Measurements from ENCODE around the gene SLC44A4. TPM values are rescaled to one million over a fixed set of nuclear protein-coding genes. Genes with fewer than 3 reads are reported as not detected.

SLC44A4 gene
- total RNA-seq, 1 donor from 2014 or later = not detected

DNA sequence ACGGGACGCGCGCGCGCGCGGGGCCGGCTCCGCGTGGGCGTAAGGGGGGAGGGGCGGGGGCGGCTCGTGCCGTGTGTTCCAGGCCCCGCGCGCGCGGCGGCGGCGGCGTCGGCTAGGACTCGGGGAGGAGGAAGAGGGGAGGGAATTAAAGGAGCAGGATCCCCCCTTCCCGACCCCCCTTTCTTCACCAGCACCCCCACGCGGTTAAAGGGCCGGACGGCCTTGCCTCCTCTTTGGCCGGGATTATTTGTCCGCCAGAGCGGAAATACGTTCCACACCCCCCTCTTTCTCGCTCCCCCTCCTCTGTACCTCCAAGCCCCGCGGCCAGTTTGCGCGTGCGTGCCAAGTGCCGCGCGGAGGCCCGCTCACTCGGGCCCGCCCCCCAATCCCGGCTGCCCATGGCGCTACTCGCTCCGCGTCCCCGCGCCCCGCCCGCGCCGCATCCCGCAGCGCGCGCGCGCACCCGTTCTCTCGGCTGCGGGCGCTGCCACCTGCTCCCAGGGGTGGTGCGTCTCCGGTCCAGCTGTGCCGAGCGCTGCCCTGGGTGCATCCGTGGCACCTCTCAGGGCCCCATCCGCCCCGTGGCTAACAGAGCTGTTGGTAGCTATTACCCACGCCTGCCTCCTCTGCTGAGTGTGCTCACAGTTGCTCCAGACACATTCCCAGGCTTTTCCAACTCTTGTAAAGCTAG is 23.3 kb upstream of the SLC44A4 start, which contains the start of gene ZBTB12:
Gene ZBTB12, minus strand, starts transcription at position 134 of the 691 bp plus-strand sequence. CDS start 781 bp downstream, outside the sequence.
- intact Hi-C loops (cut with micrococcal nuclease) = no loop called here
- DNase-seq = peak; percentile 95
- peak; percentile 83 for ATAC-seq

DNA sequence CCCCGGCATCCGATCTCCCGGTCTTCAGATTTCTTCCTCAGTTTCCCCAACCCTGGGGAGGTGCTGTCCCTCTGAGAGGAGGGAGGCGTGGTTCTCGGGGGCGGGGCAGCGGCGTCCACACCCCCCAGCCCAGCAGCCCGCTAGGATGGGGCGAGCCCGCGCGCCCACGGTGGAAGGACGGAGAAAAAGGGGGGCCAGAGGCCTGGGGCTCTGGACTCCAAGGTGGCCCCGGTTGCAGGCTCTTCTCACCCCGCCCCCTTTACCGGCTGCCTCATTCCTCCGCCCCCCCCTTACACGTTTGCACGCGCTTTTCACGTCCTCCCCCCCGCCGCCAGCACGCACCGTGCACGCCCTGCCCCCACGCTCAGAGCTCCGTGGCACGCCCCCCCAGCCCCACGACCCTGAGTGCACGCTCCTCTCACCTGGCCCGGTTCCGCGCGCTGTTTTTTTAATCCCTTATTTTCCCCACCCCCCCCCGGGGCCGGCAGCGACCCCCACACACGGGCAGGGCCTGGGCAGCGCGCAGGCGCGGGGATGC is 22.7 kb upstream of the SLC44A4 start:
- peak; percentile 76 for DNase-seq
- peak; percentile 32 for ATAC-seq
- intact Hi-C loops (cut with micrococcal nuclease) = no loop called here

DNA sequence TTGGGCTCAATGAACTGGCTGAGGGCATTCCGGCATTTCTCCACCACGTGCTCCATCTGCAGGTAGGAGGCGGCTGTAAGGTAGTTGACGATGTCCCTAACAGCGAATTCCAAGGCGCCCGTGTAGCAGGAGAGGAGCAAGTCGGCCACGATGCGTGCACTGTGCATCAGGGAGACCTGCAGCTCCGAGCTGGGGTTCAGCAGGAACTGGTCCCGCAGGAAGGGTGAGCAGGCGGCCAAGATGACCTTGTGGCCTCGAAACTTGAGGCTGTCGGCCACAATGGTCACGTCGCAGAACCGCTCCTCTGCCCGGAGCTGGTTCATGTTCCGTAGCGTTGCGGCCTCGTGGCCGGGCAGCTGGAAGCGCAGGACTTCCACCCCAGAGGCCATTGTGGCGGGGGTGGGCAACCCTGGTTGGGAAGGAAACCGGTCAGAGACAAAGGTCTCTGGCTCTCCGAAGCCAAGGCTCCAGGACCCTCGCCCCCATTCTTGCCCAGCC is 22.2 kb upstream of the SLC44A4 start:
- DNase-seq = peak; percentile 46
- intact Hi-C loops (cut with micrococcal nuclease) = no loop called here
- ATAC-seq = no peak

DNA sequence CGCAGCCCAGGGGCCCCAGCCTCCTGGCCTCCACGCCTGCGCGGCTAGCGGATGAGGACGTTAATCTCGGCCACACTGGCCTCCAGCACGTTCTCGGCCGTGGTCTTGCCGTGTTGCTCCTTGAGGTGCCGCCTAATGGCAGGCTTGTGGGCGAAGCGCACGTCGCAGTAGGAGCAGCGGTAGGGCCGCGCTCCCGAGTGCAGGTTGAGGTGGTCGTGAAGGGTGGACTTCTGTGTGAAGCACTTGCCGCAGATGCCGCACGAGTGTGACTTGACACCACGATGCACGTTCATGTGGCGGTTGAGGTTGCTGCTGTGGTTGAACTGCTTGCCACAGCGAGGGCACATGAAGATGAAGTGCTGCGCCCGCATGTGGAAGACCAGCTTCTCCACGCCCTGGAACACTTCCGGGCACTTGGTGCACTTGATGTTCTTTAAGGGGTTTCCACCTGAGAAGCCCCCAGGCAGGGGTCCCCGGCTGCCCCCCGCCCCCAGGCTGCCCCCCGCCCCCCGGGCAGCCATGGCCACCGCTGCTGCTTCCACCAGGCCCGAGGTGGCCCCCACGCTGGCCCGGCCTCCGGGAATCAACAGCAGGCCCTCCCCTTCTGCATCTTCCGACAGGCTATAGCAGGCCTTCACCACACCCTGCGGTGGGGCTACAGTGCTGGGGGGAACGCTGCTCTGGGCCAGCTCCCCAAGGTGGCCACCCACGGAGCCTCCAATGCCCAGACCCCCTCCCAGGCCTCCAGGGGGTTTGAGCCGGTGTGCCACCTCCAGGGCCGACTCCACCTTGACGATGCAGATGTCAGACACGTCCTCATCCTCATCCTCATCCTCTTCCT is 21.3 kb upstream of the SLC44A4 start:
- intact Hi-C loops (cut with micrococcal nuclease) = no loop called here
- no peak for ATAC-seq
- no peak for DNase-seq

DNA sequence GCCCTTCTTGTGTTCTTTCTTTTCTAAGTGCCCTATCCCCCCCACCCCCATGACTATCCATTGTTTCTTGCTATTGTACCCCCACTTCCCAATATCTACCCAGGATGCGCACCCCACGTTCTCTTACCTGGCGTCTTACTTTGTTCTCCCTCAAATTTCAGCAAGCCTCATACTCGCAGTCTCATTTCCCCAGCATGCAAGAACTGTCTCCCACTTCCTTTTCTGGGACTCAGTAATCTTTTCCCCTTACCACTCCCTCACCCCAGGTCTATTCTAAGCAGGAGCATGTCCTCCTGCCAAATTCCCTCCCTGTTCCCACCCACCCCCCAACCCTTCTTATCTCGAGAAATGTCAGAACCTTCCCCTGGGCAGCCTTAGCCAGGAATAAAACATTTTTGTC is 20.4 kb upstream of the SLC44A4 start:
- ATAC-seq (no peak), DNase-seq (no peak)
- intact Hi-C loops (cut with micrococcal nuclease) = no loop called here

DNA sequence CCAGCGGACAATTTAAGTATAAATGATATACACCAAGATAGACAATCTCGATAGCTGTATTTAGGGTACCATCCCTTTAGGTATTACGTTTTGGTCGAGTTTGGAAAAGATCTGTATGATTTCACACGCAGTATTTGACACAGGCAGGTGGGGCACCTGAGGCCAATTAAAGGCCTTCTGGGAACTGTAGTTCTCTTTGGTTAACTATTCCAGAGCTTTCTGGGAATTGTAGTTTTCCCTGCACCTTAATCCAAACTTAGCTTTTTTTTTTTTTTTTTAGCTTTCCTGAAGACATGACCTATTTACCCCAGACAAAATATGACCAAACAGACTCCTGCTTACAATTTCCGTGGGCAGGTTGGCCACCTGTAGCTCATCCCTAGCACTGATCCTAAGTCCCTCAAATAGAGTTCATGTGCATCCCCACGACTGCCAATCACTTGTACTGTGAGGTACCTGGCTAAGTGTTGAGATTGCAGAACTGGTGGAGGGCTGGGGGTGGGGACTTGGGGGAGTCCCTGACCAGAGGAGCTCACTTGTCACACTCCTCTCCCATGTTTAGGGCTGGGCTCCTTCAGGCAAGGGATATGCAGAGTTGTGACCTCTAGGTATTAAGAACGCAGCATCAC is 19.7 kb upstream of the SLC44A4 start:
- ATAC-seq = peak; percentile 29
- intact Hi-C loops (cut with micrococcal nuclease) = no loop called here
- no peak for DNase-seq

DNA sequence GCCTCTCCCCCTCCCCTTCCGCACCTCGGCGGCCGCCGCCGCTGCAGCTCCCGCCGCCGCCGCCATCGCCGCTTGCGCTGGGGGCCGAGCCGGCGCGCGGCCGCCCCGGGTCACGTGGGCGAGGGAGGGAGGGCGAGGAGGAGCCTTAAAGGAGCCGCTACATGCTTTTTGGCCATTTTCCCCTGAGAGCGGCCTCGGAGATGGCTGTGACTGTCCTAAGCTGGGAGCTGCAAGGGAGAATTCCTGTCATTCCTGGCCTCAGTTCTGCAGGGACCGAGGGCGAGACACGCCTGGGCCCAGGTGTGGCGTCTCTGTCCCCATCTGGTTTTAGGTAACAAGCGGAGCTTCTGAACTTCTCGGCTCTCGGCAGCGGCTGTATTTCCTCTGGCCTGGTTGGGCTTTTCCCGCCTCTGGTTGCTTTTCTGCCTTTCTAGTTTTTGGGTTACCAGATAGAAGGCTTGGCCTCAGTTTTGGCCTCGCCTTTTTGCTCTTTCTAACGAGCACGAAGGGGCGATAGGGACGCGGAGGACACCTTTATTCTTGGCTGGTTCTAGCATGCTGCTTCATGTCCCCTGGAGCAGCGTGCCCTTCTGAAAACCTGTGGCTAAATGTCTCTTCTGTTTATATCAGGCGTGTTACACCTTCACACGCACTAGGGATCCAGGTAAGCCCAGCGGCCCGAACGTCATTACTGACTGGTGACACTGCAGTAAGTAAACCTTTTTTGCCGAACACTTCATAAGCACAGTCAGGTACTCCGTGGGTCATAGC is 19.0 kb upstream of the SLC44A4 start, which contains the start of gene EHMT2:
Gene EHMT2, minus strand, starts transcription at position 87 of the 771 bp plus-strand sequence. Its CDS starts 21 bp downstream, at position 66.
- peak; percentile 66 for ATAC-seq
- DNase-seq = peak; percentile 89
- intact Hi-C loops (cut with micrococcal nuclease) = no loop called here

DNA sequence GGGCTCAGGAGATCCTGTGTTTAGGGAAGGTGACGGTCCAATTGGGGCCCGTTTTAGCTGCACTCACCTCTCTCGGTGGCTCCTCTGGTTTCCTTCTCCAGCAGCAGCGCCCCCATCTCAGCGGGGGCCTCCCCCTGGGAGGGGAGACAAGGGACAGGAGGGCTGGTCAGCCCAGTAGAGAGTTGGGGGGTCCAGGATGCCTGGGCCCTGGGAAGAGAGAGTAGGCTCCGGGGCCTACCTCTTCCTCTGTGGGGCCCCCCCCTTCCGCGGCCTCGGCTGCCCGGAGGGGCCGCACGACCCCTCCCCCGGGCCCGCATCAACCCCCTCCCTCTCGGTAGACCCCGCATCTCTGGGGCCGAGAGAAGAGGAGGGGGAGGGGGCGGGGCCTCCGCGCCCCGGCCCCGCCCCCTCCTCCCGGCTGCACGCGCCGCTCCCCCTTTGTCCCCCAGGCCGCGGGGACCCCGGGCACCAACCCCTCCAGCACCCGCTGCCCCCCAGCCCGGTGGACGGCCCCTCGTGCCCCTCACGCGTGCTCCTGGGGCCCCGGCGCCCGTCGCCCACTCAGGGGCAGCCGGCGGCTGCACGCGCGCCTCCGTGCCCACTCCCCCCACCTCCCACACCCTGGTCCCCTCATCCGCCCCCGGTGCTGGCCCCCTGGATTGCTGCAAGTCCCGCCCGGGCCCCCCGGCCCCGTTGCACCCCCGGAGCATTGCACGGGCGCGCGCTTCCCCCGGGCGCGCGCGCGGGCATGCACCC is 18.2 kb upstream of the SLC44A4 start:
- ATAC-seq = no peak
- DNase-seq = no peak
- intact Hi-C loops (cut with micrococcal nuclease) = no loop called here

DNA sequence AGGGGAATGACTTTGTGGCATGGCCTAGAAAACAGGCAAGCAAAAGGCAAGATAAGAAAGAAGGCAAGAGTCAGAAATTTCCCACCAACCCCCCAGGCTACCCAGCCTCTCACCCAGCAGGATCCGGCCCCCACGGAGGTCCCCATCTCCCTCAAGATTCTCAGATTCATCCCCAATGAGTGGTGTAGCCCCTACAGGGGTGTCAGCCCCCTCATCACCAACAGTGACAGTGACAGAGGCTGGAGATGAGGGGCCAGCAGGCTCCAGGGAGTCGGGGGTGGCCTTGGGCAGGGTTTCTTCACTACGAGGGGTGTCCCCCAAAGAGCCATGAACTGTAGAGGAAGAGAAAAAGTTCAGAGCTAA is 17.7 kb upstream of the SLC44A4 start:
- ATAC-seq (no peak), DNase-seq (no peak)
- intact Hi-C loops (cut with micrococcal nuclease) = no loop called here

DNA sequence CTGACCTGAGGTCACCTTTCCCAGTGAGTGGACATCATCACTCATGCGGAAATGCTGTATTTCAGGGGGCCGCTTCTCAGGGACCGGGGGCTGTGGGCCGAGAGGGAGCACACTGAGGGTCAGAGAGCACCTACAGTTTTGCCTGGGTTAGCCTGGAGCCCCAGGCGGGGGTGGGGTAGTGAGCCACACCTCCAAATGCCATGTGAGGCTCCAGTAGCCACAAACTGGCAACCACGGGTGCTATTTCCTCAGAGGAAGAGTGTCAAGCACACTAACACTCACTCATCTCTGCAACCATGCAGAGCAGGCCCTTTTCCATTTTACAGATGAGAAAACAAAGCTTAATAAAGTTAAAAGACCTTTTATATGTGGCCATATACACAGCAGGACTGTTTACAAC is 14.0 kb upstream of the SLC44A4 start:
- intact Hi-C loops (cut with micrococcal nuclease) = no loop called here
- ATAC-seq = no peak
- DNase-seq = no peak

DNA sequence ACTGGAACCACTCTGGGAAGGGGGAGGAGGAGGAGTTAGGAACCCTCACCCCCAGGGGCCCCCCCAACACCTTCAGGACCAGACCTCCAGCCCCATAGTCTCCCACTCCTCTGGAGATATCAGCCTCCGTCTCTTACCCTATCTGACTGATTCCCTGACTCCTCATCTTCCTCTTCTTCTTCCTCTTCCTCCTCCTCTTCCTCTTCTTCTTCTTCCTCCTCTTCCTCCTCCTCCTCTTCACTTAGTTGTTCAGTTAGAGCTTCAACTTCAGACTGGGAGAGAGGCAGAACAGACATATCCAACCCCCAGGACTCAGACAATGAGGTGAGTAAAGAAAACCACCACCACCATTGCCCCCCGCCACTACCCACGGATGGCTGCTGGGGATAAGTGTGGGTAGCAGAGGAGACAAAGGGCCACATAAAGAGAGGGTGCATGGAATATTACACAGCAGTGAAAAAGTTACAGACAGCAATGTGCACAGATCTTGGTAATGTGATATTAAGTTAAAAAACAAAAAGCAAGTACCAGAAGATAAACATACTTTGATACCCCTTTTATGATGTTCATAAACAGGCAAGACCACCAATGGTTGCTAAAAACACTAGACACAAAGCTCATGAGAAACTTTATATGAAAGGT is 10.7 kb upstream of the SLC44A4 start:
- intact Hi-C loops (cut with micrococcal nuclease) = no loop called here
- ATAC-seq (no peak), DNase-seq (no peak)

DNA sequence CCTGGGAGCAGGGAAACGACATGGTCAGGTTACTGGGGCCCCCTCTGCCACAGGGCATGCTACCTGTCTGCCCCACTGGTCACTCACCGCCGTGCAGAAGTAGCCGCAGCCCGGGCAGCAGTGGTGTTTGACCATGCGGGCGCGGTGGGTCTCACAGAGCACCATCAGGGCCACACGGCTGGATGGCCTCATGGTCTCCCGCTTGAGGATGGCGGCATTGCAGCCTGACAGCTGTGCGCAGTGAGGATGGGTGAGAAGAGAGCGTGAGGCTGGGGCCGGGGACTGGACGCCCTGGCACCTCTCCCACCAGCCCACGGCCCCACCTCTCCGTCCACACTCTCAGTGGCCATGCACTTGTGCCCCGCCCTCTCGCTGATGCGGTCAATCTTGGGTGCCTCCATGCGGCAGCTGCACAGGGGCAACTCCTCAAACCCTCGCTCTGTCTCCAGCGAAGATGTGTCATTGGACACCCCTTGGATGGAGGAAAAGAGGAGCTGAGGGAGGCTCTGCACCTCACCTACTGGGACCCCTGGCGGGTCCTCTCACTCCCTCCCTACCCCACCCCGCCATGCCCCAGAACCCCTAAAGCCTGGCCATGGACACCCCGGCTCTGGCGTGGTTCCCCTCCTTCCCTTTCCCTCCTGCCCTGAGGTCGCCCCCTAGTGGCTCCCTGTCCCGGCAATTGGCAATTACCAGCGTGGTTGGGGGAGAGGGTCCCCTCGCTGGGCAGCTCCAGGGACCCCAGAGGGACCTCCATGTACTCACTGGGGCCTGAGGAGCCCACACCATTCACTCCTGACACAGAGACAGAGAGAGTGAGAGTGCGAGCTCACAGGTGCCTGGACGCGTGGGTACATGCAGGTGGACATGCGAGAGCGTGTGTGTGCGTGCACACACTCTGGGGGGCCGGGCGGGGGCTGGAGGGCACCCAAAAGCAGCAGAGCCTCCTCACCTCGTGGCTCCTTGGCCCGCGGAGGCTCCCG is 9.8 kb upstream of the SLC44A4 start:
- DNase-seq (peak; percentile 64), ATAC-seq (peak; percentile 34)
- intact Hi-C loops (cut with micrococcal nuclease) = no loop called here

DNA sequence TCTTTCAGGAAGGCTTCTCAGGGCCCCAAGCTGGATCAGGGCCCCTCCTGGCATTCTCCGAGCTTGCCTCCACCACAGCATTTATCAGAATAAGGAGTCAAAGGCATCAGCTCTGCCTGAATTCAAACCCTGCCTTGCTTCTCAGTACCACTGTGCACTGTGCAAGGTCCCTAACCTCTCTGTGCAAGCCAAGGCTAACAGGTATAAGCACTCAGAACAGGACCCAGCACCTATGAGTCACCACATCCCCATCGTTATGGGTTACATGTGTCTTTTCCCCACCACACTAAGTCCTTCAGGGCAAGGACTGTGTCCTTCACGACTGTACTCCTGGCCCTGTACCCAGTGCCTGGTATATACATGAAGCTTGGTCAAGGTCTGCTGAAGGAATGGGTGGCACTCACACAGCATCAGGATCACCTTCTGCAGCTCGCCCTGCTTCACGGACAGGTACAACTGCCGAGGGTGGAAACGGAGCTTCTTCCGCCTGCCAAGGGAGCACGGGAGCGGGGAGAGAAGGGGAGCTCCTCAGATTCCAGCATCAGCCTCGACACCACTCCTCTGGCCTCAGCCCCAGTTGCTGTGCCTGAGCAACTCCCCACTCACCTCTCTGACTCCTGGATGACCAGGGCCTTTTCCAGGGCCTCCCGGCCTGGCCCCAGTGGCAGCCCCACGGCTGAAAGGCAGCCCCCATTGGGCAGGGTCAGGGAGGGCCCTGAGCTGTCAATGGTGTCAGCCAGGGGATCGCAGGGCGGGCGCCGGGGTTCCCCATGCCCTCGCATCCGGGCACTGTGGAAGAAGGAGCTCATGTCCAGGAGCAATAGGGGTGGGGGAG is 8.6 kb upstream of the SLC44A4 start:
- DNase-seq (no peak), ATAC-seq (no peak)
- intact Hi-C loops (cut with micrococcal nuclease) = no loop called here

DNA sequence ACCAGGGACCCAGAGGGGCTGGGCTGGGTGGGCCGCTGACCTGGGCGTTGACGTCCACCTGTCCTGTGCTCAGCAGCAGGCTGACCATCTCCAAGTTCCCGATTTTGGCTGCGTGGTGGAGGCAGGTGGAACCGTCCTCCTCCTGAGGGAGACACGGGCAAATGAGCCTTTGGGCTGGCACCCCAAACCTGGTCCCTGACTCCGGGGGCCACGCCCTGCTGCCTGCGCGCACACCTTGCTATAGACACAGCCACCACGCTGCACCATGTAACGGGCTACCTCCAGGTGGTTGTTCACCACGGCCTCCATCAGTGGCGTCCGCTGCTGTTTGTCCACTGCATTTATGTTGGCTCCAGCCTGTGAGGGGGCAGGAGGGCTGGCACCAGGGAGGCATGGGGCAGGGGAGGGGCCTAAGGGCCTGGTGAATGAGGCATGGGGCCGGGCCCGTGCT is 7.8 kb upstream of the SLC44A4 start:
- no peak for ATAC-seq
- intact Hi-C loops (cut with micrococcal nuclease) = no loop called here
- DNase-seq = no peak

DNA sequence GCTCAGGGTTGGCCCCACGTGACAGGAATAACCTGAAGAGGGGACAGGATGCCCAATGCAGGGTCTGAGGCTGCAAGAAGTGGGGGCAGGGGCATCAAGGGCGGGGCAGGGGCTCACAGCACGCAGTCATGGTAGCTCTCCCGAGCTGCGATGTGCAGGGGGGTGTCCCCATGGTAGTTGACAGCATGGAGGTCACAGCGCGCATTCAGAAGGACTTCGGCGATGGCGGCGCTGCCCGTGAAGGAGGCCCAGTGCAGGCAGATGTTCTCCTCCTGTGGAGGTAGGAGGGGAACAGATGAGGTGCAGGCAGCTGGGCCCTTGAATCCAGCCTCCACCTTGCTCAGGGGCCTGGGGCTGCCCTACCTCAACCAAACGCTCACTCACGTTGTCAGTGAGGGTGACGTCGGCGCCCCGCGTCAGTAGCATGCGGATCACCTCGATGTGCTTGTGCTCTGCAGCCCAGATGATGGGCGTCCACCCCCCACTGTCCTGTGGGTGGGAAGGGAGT is 5.8 kb upstream of the SLC44A4 start:
- no peak for DNase-seq
- ATAC-seq = no peak
- intact Hi-C loops (cut with micrococcal nuclease) = no loop called here
